Smooth muscle cell (in vitro differentiated cells): ENCODE results near the gene AOC2. TPM values are rescaled to one million over a fixed set of nuclear protein-coding genes. Genes with fewer than 3 reads are reported as not detected.
A peak's percentile ranks its signal among the peaks of the same experiment; 100 is the strongest.

Experiments used
- DNase-seq: peaks from one replicate; lab custom pipeline; 2025; ENCODE audit not compliant: unreplicated experiment; lab: John Stamatoyannopoulos, UW
- H2AFZ ChIP-seq: fragments of 200-600 bp; sonication (generic); 2 replicates; pipeline ENCODE4 v1.6.0; 2016; ENCODE audit warnings: antibody characterized with exemption, low read depth, mild to moderate bottlenecking
- H3F3A ChIP-seq: fragments of 200-600 bp; sonication (generic); 2 replicates; pipeline ENCODE4 v1.6.0; 2017; ENCODE audit warnings: antibody characterized with exemption, low read depth
- H3K27ac ChIP-seq: fragments of 200-600 bp; sonication (generic); 2 replicates; pipeline ENCODE4 v1.5.1; 2016; ENCODE audit warnings: low read depth, mild to moderate bottlenecking
- H3K27me3 ChIP-seq: fragments of 200-600 bp; sonication (generic); 2 replicates; pipeline ENCODE4 v1.6.1; 2016; ENCODE audit warnings: low read depth, mild to moderate bottlenecking
- H3K36me3 ChIP-seq: fragments of 200-600 bp; sonication (generic); 2 replicates; pipeline ENCODE4 v1.5.1; 2016; ENCODE audit warnings: low read depth
- H3K4me1 ChIP-seq: fragments of 200-600 bp; sonication (generic); 2 replicates; pipeline ENCODE4 v1.5.1; 2016; ENCODE audit warnings: low read depth
- H3K4me2 ChIP-seq: fragments of 200-600 bp; sonication (generic); 2 replicates; pipeline ENCODE4 v1.6.0; 2016; ENCODE audit warnings: mild to moderate bottlenecking
- H3K4me3 ChIP-seq: fragments of 200-600 bp; sonication (generic); 2 replicates; pipeline ENCODE4 v1.5.1; 2016; ENCODE audit warnings: mild to moderate bottlenecking
- H3K79me2 ChIP-seq: fragments of 200-600 bp; sonication (generic); 2 replicates; pipeline ENCODE4 v1.6.0; 2016; ENCODE audit warnings: low read depth, mild to moderate bottlenecking
- H3K9ac ChIP-seq: fragments of 200-600 bp; sonication (generic); 2 replicates; pipeline ENCODE4 v1.6.0; 2016; ENCODE audit warnings: low read depth
- H3K9me3 ChIP-seq: fragments of 200-600 bp; sonication (generic); replicated peaks from 2 replicates; pipeline ENCODE4 v1.5.1; 2016; ENCODE audit warnings: low read depth
- H4K20me1 ChIP-seq: fragments of 200-600 bp; sonication (generic); 2 replicates; pipeline ENCODE4 v1.6.0; 2016; ENCODE audit warnings: low read depth
- WGBS: methylation state at CpG from one replicate; pipeline ENCODE4 v1.1.7; 2016; ENCODE audit warnings: low lambda C conversion rate; 5-methylcytosine and 5-hydroxymethylcytosine counted together
- polyA plus RNA-seq: library from polyadenylated mRNA; unstranded; fragments of >200 nt; fragmentation: Nextera tagmentation; extraction: Ambion mirVana; gene quantifications from 2 replicates; pipeline ENCODE4 v1.2.1, GENCODE V29; 2016
- total RNA-seq: library from RNA; depleted of rRNA; stranded (reverse); fragments of >200 nt; gene quantifications from 2 replicates; pipeline ENCODE4 v1.2.3, GENCODE V29; 2014
- TF ChIP-seq, protein P1 (sequence below): fragments of 200-600 bp; sonication (generic); IDR thresholded peaks from 2 replicates; pipeline ENCODE4 v1.5.1; 2017; ENCODE audit warnings: borderline replicate concordance, mild to moderate bottlenecking, antibody characterized with exemption; ENCODE audit not compliant: insufficient read depth, poor library complexity, severe bottlenecking

AOC2 gene
- total and polyA plus RNA-seq, 2 experiments from 2014 or later: 0.91 to 2.3 TPM

- H3K4me2 ChIP-seq: no peak overlapping the region
- WGBS: 90% methylated on average over 7 of the region's 7 CpGs
- H4K20me1 ChIP-seq: peaks cover 6% of the 10 kb centered on the region
- no peak overlapping the region for H3K4me3 ChIP-seq
- H3K36me3 ChIP-seq: peaks cover 10% of the 10 kb centered on the region
- no peaks in the 10 kb centered on the region for H3K9me3 ChIP-seq
- H3K27me3 ChIP-seq: no peaks in the 10 kb centered on the region
- H3K9ac ChIP-seq: no peak overlapping the region
- no peak for DNase-seq
- no peaks in the 10 kb centered on the region for H3K4me1 ChIP-seq
- H3K27ac ChIP-seq: peak overlapping the region; percentile 47
- H3K79me2 ChIP-seq: no peaks in the 10 kb centered on the region
- H3F3A ChIP-seq: peaks cover 6% of the 10 kb centered on the region
- H2AFZ ChIP-seq: no peak overlapping the region
- TF ChIP-seq, protein P1, sequence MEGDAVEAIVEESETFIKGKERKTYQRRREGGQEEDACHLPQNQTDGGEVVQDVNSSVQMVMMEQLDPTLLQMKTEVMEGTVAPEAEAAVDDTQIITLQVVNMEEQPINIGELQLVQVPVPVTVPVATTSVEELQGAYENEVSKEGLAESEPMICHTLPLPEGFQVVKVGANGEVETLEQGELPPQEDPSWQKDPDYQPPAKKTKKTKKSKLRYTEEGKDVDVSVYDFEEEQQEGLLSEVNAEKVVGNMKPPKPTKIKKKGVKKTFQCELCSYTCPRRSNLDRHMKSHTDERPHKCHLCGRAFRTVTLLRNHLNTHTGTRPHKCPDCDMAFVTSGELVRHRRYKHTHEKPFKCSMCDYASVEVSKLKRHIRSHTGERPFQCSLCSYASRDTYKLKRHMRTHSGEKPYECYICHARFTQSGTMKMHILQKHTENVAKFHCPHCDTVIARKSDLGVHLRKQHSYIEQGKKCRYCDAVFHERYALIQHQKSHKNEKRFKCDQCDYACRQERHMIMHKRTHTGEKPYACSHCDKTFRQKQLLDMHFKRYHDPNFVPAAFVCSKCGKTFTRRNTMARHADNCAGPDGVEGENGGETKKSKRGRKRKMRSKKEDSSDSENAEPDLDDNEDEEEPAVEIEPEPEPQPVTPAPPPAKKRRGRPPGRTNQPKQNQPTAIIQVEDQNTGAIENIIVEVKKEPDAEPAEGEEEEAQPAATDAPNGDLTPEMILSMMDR: no peak
Observed at GRCh38 chr17:42845918-42846593, 1.7 kb downstream of the AOC2 start.

DNA sequence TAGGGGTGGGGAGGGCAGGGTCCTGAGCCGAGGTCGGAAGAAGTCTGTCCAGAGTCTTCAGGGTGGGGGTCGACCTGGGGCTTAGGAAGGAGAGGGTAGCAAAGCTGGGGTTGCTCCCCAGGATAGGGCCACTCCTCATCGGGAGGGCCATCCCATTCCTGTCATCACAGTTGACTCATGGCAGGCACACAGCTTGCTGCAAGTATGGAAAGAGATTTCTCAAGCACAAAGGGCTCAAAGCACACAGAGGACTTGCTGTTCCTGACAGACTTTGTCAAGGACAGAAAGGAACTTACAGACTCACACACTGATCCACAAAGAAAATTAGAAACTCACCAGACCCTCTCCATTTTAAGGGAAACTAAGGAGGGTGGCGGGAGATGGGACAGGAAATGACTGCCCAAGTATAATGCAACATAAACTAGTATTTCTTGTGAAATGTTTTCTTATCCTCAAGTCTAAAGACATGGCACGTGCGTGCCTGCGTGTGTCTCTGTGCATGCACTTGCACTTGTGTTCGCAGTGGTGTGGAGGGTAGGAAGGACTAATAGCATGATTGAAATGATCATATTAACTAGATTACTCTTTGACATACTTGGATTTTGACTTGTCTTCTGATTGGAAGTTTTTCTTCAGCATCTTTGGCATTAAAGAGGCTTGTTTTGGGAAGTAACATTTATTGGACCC lies 2.4 kb downstream of the AOC2 start:
- Histone ChIP-seq H3K4me1 (no peaks in the 10 kb centered on the region), H2AFZ (no peak overlapping the region), H3K27me3 (no peaks in the 10 kb centered on the region), H3K9me3 (no peaks in the 10 kb centered on the region), H3K9ac (no peak overlapping the region), H3K27ac (peak overlapping the region; percentile 47), H3K4me2 (no peak overlapping the region), H4K20me1 (peaks cover 6% of the 10 kb centered on the region), H3K79me2 (no peaks in the 10 kb centered on the region), H3F3A (peaks cover 5% of the 10 kb centered on the region), H3K36me3 (peaks cover 4% of the 10 kb centered on the region), H3K4me3 (no peak overlapping the region)
- no peak for DNase-seq
- WGBS: 71% methylated on average over 9 of the region's 9 CpGs
- TF ChIP-seq, protein P1: no peak

GRCh38 chr17:42848093-42848492 lies 3.7 kb downstream of the AOC2 start:
- H3K4me1 ChIP-seq: no peaks in the 10 kb centered on the region
- no peaks in the 10 kb centered on the region for H3K36me3 ChIP-seq
- H3K9me3 ChIP-seq: no peaks in the 10 kb centered on the region
- H4K20me1 ChIP-seq: peaks cover 6% of the 10 kb centered on the region
- H3K9ac ChIP-seq: no peak overlapping the region
- no peaks in the 10 kb centered on the region for H3K79me2 ChIP-seq
- no peak for DNase-seq
- TF ChIP-seq, protein P1: no peak
- no peak overlapping the region for H3K4me3 ChIP-seq
- H3K27me3 ChIP-seq: no peaks in the 10 kb centered on the region
- H3K4me2 ChIP-seq: no peak overlapping the region
- no peaks in the 10 kb centered on the region for H3F3A ChIP-seq
- no peak overlapping the region for H2AFZ ChIP-seq
- H3K27ac ChIP-seq: no peak overlapping the region
- WGBS: 98% methylated on average over 3 of the region's 3 CpGs
